ENCODE data around the gene IZUMO1. TPM values are rescaled to one million over a fixed set of nuclear protein-coding genes. Genes with fewer than 3 reads are reported as not detected.

The IZUMO1 gene
- total and polyA plus RNA-seq, 9 of the 15 experiments (the other 6 are each of a cell fraction or from before 2014, with no cell fraction given): 0.14 to 2.1 (median 0.73) TPM

GRCh38 chr19:48738557-48739403, 7.9 kb downstream of the IZUMO1 start (continued):
- TF ChIP-seq E2F8 (IDR thresholded peaks at IDR 0.05; ENCODE audit: low read depth, partially characterized antibody) (no peak), ZNF407 (IDR thresholded peaks at IDR 0.05; ENCODE audit: low read depth) (no peak), ZNF512 (tag; IDR thresholded peaks at IDR 0.05) (no peak), ZBTB9 (CRISPR knock-in tag; IDR thresholded peaks at IDR 0.05) (peak; percentile 89), ZNF518B (CRISPR knock-in tag; IDR thresholded peaks at IDR 0.05) (no peak)
